Activated CD8-positive, alpha-beta memory T cell treated with anti-CD3 and anti-CD28 coated beads, Interleukin-2, amount 50 U/mL, for 1 hour (primary cell): ENCODE data around the gene TRAK1.
"Not testable (repeated sequence)": the region's sequence is repeated elsewhere in the genome, so short reads cannot be mapped to it uniquely, and the experiment has no call there.

Experiments used
- DNase-seq: peaks from one replicate; pipeline ENCODE4 v3.0.0-alpha.2; 2020; ENCODE audit errors: extremely low read depth

Gene TRAK1, protein sequence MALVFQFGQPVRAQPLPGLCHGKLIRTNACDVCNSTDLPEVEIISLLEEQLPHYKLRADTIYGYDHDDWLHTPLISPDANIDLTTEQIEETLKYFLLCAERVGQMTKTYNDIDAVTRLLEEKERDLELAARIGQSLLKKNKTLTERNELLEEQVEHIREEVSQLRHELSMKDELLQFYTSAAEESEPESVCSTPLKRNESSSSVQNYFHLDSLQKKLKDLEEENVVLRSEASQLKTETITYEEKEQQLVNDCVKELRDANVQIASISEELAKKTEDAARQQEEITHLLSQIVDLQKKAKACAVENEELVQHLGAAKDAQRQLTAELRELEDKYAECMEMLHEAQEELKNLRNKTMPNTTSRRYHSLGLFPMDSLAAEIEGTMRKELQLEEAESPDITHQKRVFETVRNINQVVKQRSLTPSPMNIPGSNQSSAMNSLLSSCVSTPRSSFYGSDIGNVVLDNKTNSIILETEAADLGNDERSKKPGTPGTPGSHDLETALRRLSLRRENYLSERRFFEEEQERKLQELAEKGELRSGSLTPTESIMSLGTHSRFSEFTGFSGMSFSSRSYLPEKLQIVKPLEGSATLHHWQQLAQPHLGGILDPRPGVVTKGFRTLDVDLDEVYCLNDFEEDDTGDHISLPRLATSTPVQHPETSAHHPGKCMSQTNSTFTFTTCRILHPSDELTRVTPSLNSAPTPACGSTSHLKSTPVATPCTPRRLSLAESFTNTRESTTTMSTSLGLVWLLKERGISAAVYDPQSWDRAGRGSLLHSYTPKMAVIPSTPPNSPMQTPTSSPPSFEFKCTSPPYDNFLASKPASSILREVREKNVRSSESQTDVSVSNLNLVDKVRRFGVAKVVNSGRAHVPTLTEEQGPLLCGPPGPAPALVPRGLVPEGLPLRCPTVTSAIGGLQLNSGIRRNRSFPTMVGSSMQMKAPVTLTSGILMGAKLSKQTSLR

DNA sequence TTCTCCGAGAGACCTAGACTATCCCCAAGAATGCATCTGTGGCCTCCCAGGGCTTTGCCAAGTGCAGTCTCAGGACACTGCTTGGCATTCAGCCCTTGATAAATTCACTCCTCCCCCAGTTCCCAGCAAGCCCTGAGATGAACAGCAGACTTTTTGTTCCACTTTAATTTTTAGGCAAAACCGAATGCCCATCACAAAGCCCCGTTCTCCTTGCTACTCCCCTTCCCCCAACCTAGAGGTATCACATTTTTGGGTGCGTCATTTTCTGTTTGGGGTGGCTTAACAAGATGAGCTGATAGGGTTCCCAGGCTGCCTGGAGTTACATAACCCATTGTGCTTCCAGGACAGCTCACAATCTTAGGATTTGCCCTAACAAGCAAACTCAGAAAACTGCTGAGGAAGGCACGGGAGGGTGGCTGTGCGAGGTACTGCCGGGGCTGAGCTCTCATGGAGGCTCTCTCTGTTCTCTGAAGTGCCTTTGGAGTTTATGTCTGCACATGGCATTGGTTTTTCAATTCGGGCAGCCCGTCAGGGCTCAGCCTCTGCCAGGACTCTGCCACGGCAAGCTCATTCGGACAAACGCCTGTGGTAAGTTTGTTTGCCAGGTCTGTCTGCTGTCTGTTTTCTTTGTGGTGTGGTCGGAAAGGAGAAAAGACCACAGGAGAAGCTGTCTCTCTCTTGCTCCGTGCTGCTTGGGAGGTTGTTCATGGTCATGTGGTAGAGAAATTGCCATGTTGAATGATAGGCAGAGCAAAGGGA is at the start of gene TRAK1:
Gene TRAK1, plus strand, starts transcription at position 385 of the 759 bp plus-strand sequence. Its CDS starts 113 bp downstream, at position 498.
- no peak for DNase-seq

DNA sequence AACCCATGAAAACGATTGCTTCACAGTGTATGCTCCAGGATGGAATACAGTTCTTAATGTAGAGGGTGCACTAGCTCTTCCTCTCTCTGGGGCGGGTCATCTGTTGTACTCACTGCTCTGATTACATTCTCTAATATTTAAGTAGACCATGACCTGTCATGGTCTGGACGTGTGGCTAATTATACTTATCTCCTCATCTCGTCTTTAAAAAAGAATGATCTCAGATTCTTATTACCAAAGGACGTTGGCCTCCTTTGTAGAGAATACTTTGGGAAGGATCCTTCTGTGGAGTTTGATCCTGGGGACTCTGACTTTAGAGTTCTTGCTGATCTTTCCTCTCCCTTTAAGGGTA is 48.4 kb upstream of the TRAK1 start:
- DNase-seq: no peak

DNA sequence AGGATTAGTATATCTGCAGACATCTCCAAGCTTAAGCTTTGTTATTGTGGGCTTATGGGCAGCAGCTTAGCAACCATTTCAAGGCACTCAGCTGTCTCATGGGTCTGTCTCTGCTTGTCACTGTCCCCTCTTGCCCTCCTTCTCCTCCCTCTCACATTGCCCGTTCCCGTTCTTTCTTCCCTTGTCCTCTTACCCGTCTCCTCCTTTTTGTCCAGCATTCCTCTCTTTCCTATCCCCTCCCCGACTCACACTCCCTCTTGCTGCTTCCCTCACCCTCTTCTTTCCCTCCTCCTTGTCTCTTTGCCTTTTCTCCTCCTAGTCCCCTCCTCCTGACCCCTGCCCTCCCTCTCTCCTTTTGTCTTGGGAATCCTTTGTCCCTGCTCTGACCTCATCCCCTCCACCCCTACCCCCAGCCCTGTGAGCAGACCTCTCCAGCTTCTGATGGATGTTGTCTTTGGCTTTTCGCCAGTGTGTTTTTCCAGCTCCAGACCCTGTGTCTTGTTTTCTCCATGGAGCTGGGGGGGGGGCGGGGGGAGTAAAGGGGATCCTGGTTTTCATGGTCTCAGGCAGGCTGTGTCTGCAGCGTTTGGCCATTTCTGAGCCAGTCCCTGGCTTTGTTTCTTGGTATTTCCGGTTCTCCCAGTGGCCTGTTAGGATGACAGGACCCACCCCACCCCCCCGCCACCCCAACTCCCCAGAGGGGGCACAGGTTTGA is 47.9 kb upstream of the TRAK1 start:
- DNase-seq: no peak

DNA sequence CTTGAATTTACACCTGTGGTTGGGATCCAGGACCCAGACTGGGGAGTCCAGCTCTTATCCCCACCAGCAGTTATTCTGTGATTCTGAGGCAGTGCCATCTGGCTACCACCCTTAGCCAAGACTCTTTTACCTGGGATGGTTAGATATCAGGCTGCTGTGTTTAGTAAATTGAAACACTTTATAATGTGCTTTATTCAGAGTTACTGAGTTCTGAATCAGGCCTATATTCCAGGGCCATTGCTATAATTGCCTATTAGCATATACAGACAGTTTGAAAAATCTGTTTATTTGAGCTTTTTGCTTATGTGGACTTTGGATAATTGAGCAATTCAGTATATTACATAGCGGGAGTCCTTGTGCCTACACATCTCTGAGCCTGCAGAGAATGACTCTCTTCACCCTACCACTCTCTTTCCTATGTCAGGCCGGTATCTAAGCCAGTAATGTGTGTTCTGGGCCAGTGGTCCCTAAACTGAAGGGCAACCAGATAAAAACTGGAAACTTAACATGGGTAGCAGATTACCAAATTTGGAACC is 45.4 kb upstream of the TRAK1 start:
- no peak for DNase-seq

DNA sequence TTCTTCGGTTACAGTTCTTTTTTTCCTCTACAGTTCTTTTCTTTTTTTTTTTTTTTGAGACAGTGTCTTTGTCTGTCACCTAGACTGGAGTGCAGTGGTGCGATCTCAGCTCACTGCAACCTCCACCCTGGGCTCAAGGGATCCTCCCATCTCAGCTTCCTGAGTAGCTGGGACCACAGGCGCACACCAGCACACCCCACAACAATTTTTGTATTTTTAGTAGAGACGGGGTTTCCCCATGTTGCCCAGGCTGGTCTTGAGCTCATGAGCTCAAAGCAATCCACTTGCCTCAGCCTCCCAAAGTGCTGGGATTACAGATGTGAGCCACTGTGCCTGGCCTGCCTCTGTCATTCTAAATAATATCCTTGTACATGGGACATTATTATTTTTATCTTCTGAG is 42.6 kb upstream of the TRAK1 start:
- DNase-seq: not testable (repeated sequence)

DNA sequence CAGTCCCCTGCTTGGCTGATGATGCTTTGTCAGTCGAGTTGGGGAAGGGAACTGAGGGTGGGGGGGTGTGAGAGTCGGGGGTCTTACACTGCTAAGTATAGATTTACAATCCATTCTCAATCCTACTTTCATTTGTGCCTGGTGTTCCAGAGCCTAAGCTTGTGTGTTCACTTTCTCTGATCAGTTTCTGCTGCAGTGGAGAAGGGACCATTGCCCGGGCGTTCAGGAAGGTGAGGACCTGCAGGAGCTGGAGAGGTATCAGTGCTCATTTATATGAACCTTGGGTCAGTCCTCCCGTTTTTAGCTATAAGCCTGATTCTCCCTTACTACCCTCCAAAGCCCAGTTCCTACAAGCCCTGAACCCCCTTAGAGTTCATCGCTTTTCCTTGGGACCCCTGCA is 41.0 kb upstream of the TRAK1 start:
- DNase-seq: no peak

DNA sequence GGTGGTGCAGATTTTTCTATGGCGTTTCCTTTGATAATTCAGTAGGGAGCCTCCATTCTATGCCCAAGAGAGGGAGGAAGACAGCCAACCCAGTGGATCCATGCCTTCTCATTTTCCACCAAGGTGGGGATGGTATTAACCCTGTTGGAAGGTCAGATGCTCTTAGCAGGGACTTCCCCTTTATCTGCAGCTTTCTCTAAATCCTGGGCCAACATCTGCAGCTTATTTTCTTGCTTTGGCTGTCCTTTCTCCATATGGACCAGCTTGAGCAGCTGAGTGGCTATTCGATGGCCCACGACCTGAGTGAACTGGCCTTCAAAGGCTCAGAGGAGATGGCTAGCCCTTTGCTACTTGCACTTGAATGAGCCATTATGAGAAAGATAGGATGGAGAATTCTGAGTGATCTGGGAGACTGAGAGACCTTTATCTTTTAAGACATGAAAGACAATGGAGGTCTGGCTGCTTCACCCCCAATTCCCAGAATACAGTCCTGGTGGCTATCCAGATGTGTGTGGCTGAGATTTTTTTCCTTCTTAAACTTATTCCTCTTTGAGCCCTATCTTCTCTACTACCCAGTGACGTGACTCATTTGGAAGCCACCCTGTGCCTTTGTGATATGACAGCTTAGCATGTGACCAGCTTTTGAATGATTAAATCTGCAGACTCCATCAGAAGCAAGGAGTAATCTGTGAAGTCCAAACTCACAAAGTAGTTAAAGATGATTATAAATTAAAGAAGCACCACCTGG is 39.6 kb upstream of the TRAK1 start:
- DNase-seq: no peak

DNA sequence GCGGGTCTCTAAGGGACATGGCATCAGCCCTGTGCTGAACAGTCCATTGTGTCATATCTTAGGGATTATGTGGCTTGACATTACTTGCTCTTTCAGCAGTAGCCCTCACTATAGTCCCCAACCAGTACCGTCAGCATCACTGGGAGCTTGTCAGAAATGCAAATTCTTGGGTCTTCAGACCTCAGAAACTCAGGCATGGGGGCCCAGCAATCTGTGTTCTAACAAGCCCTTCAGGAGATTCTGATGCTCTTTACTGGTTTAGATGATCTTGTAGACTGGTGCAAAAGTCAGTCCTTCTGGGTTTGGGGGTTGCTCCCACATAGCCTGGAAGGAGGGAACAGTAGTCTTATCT is 39.0 kb upstream of the TRAK1 start:
- no peak for DNase-seq

DNA sequence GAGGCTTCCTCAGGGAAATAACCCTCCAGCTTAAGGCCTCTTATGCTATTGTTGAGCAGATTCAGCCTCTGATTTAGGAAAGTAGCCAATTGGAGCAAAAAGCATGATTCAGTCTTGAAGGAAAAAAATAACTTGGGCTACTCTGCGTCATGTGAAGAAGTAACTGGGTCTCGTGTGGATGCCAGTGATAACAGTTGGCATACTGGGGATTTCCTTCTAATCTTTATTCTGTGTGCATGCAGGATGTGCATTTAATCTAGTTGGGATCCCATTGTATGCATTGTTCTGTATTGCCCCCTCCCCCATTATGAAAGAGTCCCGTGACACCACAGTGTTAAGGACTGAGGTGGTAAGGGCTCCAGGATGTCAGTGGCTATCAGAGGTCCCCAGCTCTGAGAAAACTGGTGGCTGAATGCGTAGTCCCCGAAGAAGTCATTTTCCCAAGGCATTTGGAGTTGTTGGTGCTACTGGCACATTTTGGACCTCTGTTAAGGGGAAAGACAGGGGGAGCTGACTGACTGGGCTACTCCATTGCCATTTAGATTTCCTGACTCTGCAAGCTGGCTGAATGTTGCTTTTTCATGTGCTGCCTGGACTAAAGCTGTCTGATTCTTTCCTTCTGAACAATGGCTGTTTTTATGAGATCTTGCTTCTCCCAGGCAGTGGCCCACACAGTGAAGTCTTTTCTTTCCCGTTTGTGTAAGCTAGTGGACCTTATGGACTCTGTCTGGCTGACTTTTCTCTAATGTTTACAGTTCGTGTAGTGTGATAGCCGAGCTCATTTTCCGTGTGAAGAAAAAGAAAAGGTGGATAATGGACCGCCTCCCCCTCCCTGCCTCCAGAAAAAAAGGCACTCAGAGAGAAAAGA is 38.4 kb upstream of the TRAK1 start:
- DNase-seq: no peak

DNA sequence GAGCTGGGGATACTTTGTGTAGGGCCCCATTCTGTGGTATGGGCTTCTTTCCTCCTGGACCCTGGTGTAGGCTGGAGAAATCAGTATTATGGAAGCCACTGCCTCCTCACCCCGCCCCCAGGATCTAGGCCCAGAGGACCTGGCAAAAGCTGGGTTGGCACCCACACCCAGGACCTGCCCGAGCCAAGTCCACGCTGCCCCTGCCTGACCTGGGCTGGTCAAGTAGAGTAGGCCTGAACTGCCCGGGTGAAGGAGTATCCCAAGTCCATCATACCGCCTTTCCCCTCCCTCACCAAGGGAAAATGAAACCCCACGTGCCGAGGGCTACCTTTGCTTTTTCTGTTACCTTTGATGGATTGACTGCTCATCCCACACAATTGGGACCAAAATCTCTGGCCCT is 37.7 kb upstream of the TRAK1 start:
- DNase-seq: no peak

DNA sequence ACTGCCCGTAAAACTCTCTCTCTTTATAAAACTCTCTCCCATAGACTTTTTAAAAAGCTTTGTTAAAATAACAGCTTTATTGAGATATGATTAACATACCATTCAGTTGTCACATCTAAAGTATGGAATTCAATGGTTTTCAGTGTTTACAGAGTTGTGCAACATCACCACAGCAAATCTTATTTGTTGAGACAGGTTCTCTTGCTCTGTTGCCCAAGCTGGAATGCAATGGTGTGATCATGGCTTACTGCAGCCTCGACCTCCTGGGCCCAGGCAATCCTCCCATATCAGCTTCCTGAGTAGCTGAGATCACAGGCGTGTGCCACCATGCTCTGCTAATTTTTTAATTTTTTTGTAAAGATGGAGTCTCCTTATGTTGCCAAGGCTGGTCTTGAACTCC is 35.9 kb upstream of the TRAK1 start:
- no peak for DNase-seq

DNA sequence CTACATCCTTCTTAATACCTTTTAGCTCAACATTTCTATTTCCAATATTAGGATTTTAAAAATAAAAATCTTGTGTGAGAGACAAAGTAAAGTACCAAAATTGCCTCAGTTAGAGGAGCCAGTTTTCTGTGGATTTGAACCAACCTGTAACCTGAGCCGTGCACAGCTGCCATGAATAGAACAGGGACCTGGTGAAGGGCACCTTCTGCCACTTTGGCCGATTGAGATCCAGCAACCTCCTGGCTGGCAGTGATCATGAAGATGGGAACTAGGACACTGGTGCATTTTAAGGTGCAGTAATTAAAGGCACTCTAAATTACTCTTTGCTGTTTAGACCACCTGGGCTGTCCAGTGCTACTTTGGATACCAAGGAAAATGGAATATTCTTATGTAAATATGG is 34.3 kb upstream of the TRAK1 start:
- DNase-seq: no peak

DNA sequence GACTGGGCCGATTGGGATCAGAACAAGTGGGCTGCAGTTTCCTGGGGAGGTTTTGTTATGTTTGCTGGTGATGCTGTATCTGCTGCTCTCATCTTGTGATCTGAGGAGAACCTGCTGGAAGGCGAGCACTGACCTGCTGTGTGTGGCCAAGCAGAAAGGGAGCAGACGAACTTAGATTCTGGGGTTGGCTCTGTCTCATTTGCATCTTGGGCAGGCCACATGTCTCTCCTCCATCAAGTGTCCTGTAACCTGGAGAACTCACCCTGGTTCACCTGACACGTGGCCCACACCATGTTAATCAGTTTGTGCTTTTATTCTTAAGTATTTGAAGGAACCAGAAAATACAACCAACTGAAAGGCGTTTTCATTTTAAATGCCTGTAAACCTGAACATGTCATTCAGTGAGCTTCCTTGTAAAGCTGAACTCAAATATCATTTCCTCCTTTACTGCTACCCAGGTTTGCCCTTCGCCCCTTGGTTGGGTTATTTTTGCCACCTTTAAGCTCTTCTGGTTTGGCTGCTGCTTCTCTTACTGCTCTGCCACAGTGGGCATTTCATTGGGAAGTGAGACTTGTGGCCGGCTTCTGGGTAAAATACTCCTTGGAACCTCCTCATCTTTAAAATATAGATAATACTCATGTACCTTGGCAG is 33.5 kb upstream of the TRAK1 start:
- DNase-seq: no peak

DNA sequence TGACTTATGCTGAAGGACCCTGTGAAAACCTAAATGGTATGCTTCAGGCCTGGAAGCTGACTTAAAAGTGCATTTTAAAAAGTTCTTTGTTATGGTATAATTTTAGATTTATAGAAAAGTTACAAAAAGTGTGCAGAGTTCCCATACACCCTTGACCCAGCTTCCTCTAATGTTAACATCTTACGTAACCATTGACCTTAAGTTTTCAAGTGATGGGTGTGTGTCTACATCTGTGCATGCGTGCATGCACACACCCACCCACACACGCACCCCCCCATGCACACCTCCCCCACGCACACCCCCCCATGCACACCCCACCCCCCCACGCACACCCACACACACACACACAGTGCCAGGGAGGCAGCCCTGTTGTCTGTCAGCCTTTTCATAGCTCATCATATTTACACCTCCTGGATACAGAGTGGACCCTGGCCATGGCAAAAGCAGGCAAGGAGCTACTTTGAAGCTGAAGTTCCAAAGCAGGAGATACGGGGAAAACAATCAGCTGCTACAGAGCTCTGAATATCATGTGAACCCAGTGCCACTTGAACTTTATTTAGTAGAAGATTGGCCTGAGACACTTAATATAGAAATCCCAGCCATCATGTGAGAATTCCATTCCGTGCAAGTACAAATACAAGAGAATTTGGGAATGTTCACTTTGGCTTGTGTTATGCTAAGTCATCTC is 30.0 kb upstream of the TRAK1 start:
- DNase-seq: no peak

DNA sequence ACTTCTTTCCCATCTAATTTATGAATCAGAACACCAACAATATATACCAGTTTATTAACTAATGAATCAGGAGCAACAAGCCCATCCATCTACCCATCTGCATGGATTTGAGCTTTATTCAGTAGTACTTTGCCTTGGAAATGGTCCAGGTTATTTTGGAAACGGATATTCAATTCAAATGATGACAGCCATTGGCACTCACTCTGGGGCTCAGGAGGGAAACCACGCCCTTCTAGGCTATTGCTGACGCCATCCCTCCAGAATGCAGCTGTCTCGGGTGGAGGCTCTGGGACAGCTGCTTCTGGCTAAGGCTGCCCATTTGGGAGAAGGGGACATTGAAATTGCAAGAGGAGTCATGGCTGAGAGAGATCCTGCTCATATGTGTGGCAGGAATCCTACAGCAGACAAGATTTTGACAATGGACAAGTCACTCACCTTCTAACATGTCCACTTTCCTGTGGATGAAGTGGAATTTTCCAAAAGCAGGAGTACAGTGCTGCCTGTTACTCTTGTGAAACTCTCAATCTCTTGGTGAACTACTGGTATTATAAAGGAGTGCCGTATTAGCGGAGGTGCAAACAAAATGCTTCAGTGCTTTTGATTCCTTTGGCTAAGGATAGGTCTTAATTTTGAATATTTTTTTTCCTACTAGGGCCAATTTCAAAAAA is 29.3 kb upstream of the TRAK1 start:
- DNase-seq: no peak

DNA sequence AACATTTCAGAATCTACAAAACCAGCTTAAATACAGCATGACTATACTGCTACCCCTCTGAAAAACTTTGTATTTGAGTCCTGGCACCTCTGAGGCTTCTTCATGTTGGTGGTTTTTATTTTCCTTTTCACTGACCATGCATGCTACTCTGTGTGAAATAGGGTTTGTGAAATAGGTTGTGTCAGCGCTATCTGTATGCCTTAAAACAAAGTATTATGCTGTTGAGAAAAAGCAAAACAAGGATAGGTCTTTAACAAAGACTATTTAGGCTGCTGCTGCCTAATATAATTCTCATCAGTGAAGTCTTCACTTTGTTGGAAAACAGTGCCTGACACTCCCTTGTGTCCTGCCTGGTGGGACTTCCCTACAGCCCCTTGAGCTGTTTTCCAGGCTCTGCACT is 28.7 kb upstream of the TRAK1 start:
- DNase-seq: no peak

DNA sequence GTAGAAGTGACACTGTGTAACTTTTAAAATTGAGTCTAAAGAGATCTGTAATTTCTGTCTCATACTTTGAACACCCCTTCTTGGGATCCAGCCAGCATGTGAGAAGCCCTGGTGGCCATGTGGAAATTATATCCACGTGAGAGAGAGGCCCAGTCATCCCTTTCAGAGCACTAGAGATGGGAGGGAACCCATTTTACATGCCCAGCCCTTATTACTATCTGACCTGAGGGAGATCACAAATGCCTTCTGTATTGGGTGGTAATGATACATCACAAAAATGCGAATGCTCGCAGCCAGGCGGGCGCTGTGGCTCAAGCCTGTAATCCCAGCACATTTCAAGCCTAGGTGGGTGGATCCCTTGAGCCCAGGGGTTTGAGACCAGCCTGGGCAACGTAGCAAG is 27.3 kb upstream of the TRAK1 start:
- no peak for DNase-seq
